Neuronal stem cell (in vitro differentiated cells): ENCODE data around the gene CD300LD.
A peak's percentile ranks its signal among the peaks of the same experiment; 100 is the strongest.

ENCODE experiments used
- DNase-seq: peaks from one replicate; pipeline ENCODE4 v3.0.0-alpha.2; 2013; ENCODE audit warnings: low spot score
- H2AFZ ChIP-seq: one replicate; pipeline ENCODE4 v1.6.1; 2013; ENCODE audit warnings: mild to moderate bottlenecking, low read length, inconsistent platforms
- H2AK5ac ChIP-seq: 2 replicates; pipeline ENCODE4 v1.6.1; 2013; ENCODE audit warnings: low read depth, mild to moderate bottlenecking, inconsistent platforms, low read length, moderate library complexity, mixed read lengths
- H2BK120ac ChIP-seq: 2 replicates; pipeline ENCODE4 v1.6.1; 2013; ENCODE audit warnings: low read depth, mild to moderate bottlenecking, inconsistent platforms, low read length, moderate library complexity, mixed read lengths
- H2BK12ac ChIP-seq: one replicate; pipeline ENCODE4 v1.6.1; 2013; ENCODE audit warnings: low read length, inconsistent platforms
- H2BK15ac ChIP-seq: 2 replicates; pipeline ENCODE4 v1.6.1; 2013; ENCODE audit warnings: mild to moderate bottlenecking, low read length, inconsistent platforms, mixed read lengths
- H2BK5ac ChIP-seq: one replicate; pipeline ENCODE4 v1.6.1; 2013; ENCODE audit warnings: inconsistent platforms, mild to moderate bottlenecking, low read length, moderate library complexity
- H3K14ac ChIP-seq: one replicate; pipeline ENCODE4 v1.6.1; 2013; ENCODE audit warnings: low read length, inconsistent platforms
- H3K18ac ChIP-seq: 2 replicates; pipeline ENCODE4 v1.6.1; 2013; ENCODE audit warnings: low read length, inconsistent platforms
- H3K23ac ChIP-seq: 2 replicates; pipeline ENCODE4 v1.6.1; 2013; ENCODE audit warnings: low read depth, mild to moderate bottlenecking, mixed read lengths, low read length, inconsistent platforms; ENCODE audit not compliant: poor library complexity
- H3K27ac ChIP-seq: replicated peaks from 3 replicates; pipeline ENCODE4 v1.5.1; 2013; ENCODE audit warnings: low read length, inconsistent platforms
- H3K27me3 ChIP-seq, 3 experiments: 2 replicates each; pipeline ENCODE4 v1.6.1; 2013; ENCODE audit warnings: low read length in 3 of 3, mild to moderate bottlenecking in 2 of 3, inconsistent platforms in 1 of 3, low read depth in 1 of 3, mixed read lengths in 1 of 3, moderate library complexity in 1 of 3; ENCODE audit not compliant: control insufficient read depth in 3 of 3, insufficient read depth in 3 of 3
- H3K36me3 ChIP-seq, 2 donors: replicated peaks in 1 of 2; 2 replicates each; pipeline ENCODE4 v1.6.1; 2013; ENCODE audit warnings: low read length in 2 of 2; ENCODE audit not compliant: control insufficient read depth in 2 of 2, insufficient read depth in 2 of 2
- H3K4ac ChIP-seq: 2 replicates; pipeline ENCODE4 v1.6.1; 2013; ENCODE audit warnings: inconsistent platforms, mild to moderate bottlenecking, low read length, moderate library complexity
- H3K4me1 ChIP-seq, 2 donors: 1 replicate in 1 of 2; 2 replicates in 1 of 2; pipeline ENCODE4 v1.6.1; 2013; ENCODE audit warnings: low read length in 2 of 2, low read depth in 1 of 2; ENCODE audit not compliant: control insufficient read depth in 2 of 2, insufficient read depth in 1 of 2
- H3K4me2 ChIP-seq: one replicate; pipeline ENCODE4 v1.6.1; 2013; ENCODE audit warnings: mild to moderate bottlenecking, low read length, inconsistent platforms; ENCODE audit not compliant: insufficient read depth, poor library complexity, severe bottlenecking
- H3K4me3 ChIP-seq, 2 donors: 2 replicates each; pipeline ENCODE4 v1.5.1; 2013; ENCODE audit warnings: low read length in 2 of 2, mild to moderate bottlenecking in 2 of 2, inconsistent platforms in 1 of 2, moderate library complexity in 1 of 2
- H3K79me1 ChIP-seq: one replicate; pipeline ENCODE4 v1.6.1; 2013; ENCODE audit warnings: low read depth, mild to moderate bottlenecking, inconsistent platforms, low read length, moderate library complexity
- H3K9ac ChIP-seq: one replicate; pipeline ENCODE4 v1.6.1; 2013; ENCODE audit warnings: mild to moderate bottlenecking, low read depth, low read length, inconsistent platforms; ENCODE audit not compliant: poor library complexity
- H3K9me3 ChIP-seq, 2 donors: replicated peaks in 1 of 2; 2 replicates each; pipeline versions ENCODE3 to v1.6.1; 2013; ENCODE audit warnings: low read length in 2 of 2, mild to moderate bottlenecking in 2 of 2, inconsistent platforms in 1 of 2, low read depth in 1 of 2, mixed read lengths in 1 of 2, moderate library complexity in 1 of 2; ENCODE audit not compliant: control insufficient read depth in 2 of 2, insufficient read depth in 1 of 2
- H4K8ac ChIP-seq: one replicate; pipeline ENCODE4 v1.6.1; 2013; ENCODE audit warnings: low read depth, mild to moderate bottlenecking, inconsistent platforms, low read length, moderate library complexity
- H4K91ac ChIP-seq: one replicate; pipeline ENCODE4 v1.6.1; 2013; ENCODE audit warnings: low read length, low read depth, mild to moderate bottlenecking, inconsistent platforms; ENCODE audit not compliant: poor library complexity
- WGBS, 2 donors: extraction: QIAGEN DNeasy Blood & Tissue Kit; methylation state at CpG; one replicate each; pipeline ENCODE4 v1.1.7; 2013; ENCODE audit warnings: missing lambda C conversion rate in 2 of 2, mixed read lengths in 1 of 2; ENCODE audit not compliant: insufficient read length in 2 of 2, insufficient replicate concordance in 1 of 2; ENCODE audit errors: extremely low coverage in 2 of 2; 5-methylcytosine and 5-hydroxymethylcytosine counted together

Gene CD300LD

DNA sequence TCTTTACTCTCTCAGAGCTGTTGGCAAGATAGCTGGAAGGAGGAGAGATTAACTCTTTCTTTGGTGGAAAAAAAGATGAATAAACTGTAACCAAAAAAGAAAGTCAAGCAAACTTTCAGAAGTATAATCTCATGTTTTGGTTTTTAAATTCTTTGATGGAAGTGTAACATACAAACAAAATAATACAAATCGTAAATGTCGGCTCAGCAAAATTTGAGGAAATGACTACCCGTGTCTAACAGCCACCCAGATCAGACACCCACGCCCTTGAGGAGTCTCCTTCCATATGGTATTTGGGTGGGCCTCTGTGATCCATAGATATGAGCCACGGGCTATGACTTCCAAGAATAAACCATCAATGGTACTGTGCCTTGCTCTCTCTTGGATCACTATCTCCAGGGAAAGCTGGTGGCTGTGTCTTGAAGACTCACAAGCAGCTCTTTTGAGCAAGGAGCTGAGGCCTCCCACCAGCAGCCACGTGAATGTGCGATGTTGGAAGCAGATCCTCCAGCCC, 36.6 kb downstream of the CD300LD start:
- Histone ChIP-seq H3K9ac (no peak overlapping the region), H2BK5ac (no peak overlapping the region), H3K27ac (no peak overlapping the region), H2BK120ac (no peak overlapping the region), H3K27me3 (peaks cover 0 to 4% (median 0%) of the 10 kb centered on the region in 3 experiments), H2AFZ (no peak overlapping the region), H3K9me3 (no peaks in the 10 kb centered on the region), H3K4ac (no peak overlapping the region), H3K18ac (no peak overlapping the region), H3K4me1 (peaks cover 0 to 3% of the 10 kb centered on the region in 2 donors), H2AK5ac (no peak overlapping the region), H4K91ac (no peak overlapping the region), H2BK15ac (no peak overlapping the region), H3K23ac (no peak overlapping the region), H2BK12ac (no peak overlapping the region), H4K8ac (no peak overlapping the region), H3K4me3 (no peak overlapping the region), H3K79me1 (no peaks in the 10 kb centered on the region), H3K36me3 (no peaks in the 10 kb centered on the region), H3K4me2 (no peak overlapping the region), H3K14ac (no peak overlapping the region)
- WGBS, 2 donors: no CpG with 5 or more reads among the region's 7 CpGs
- no peak for DNase-seq

GRCh38 chr17:74554909-74555308, 37.2 kb downstream of the CD300LD start:
- Histone ChIP-seq H4K91ac (no peak overlapping the region), H3K27me3 (peaks cover 0 to 4% (median 0%) of the 10 kb centered on the region in 3 experiments), H4K8ac (no peak overlapping the region), H3K4me1 (peaks cover 0 to 3% of the 10 kb centered on the region in 2 donors), H3K23ac (no peak overlapping the region), H2BK12ac (no peak overlapping the region), H3K4me2 (no peak overlapping the region), H2AFZ (no peak overlapping the region), H3K14ac (no peak overlapping the region), H2BK15ac (no peak overlapping the region), H3K18ac (no peak overlapping the region), H3K79me1 (no peaks in the 10 kb centered on the region), H2BK5ac (no peak overlapping the region), H3K36me3 (no peaks in the 10 kb centered on the region), H3K9me3 (no peaks in the 10 kb centered on the region), H3K4ac (no peak overlapping the region), H3K27ac (no peak overlapping the region), H2AK5ac (no peak overlapping the region), H3K4me3 (no peak overlapping the region), H3K9ac (no peak overlapping the region), H2BK120ac (no peak overlapping the region)
- DNase-seq: no peak
- no CpG with 5 or more reads among the region's 6 CpGs for WGBS, 2 donors

DNA sequence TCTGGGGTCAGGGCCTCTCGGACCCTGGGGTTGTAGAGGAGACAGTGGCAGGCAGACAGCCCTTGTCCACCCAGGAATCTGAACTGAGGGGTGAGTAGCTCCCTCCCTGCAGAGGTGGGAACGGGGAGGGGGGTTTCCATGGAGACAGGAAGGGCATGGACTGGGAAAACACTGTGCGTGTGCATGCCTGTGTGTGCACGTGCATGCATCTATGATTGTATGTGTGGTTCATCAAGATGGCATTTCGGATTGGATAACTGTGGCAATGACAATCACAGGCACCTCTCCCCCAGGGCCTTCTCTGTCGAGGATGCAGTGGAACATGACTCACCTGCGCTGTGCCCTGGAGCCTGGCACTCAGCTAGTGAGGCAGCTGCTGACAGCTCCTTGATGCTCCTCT, 40.0 kb downstream of the CD300LD start:
- Histone ChIP-seq H3K27ac (no peak overlapping the region), H4K8ac (no peak overlapping the region), H2BK120ac (no peak overlapping the region), H3K36me3 (no peaks in the 10 kb centered on the region), H3K27me3 (peaks cover 0 to 14% (median 0%) of the 10 kb centered on the region in 3 experiments), H3K18ac (peak overlapping the region; percentile 38), H3K4me3 (no peak overlapping the region), H3K4ac (no peak overlapping the region), H2AFZ (no peak overlapping the region), H2AK5ac (no peak overlapping the region), H3K79me1 (no peaks in the 10 kb centered on the region), H3K4me2 (no peak overlapping the region), H3K9ac (no peak overlapping the region), H3K4me1 (peaks cover 0 to 3% of the 10 kb centered on the region in 2 donors), H3K9me3 (no peaks in the 10 kb centered on the region), H3K14ac (no peak overlapping the region), H2BK15ac (no peak overlapping the region), H2BK5ac (no peak overlapping the region), H4K91ac (no peak overlapping the region), H2BK12ac (no peak overlapping the region), H3K23ac (no peak overlapping the region)
- no CpG with 5 or more reads among the region's 7 CpGs for WGBS, 2 donors
- DNase-seq: no peak

- Histone ChIP-seq H3K9ac (no peak overlapping the region), H3K27ac (no peak overlapping the region), H3K27me3 (peaks cover 0 to 14% (median 0%) of the 10 kb centered on the region in 3 experiments), H3K79me1 (no peaks in the 10 kb centered on the region), H3K9me3 (no peaks in the 10 kb centered on the region), H4K8ac (no peak overlapping the region), H3K14ac (peak overlapping the region; percentile 41), H2BK120ac (no peak overlapping the region), H2BK5ac (peak overlapping the region; percentile 56), H3K4me1 (peaks cover 0 to 3% of the 10 kb centered on the region in 2 donors), H3K36me3 (no peaks in the 10 kb centered on the region), H3K23ac (no peak overlapping the region), H3K4me3 (no peak overlapping the region), H2BK15ac (no peak overlapping the region), H3K4me2 (no peak overlapping the region), H2AFZ (no peak overlapping the region), H2AK5ac (peak overlapping the region; percentile 86), H3K4ac (no peak overlapping the region), H3K18ac (no peak overlapping the region), H2BK12ac (no peak overlapping the region), H4K91ac (no peak overlapping the region)
- WGBS, 2 donors: no CpG with 5 or more reads among the region's 15 CpGs
- no peak for DNase-seq
Observed at GRCh38 chr17:74550602-74551001, 41.5 kb downstream of the CD300LD start.
